ENCODE data around the gene AHCYL2.
"Not testable (repeated sequence)": the region's sequence is repeated elsewhere in the genome, so short reads cannot be mapped to it uniquely, and the experiment has no call there.

The AHCYL2 gene

DNA sequence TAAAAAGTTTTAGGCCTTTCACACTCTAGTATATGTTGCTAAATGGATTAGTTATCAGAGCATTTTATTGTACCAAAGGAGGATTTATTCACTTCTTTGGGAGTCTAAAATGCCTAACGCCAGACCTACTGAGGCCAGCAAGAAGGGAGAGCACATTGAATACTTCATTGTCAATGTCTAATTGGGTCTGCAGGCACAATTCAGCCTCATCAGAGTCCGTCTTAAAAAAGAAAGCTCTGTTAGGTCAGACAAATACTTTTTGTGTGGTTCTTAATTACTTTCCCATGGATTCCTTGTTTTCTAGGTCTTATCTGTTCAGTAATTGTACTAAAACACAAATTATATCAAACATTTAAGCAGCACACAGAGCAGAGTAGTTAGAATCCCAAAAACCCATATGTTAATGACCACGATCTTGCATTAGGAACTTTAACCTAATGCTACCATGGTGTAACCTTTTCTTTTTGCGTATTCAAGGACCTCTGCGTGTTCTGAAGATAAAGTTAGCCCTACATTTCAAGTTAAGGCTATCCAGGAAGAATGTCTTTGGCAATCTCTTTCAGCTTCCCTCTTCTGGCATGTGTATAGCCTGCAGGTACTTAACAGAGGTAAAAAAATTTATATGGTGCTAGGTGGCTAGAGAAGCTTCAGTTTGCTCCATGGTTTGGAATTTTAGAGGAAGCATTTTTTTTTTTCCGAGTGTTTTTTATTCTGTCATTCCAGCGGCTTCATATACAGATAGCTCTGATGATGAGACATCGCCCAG is 163.7 kb downstream of the AHCYL2 start:
- DNase-seq = no peak

DNA sequence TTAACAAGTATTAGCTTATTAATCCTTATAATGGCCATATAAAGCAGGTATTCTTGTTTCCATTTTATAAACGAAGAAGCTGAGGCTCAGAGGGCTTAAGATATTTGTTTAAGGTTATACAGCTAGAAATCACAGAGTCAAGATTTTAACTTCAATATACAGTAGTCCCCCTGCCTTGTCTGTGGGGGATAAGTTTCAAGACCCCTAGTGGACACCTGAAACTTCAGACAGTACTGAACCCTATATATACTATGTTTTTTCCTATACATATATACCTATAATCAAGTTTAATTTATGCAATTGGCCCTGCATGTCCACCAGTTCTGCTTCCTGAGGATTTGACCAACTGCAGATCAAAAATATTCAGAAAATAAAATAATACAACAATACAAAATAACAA is 165.0 kb downstream of the AHCYL2 start:
- no peak for DNase-seq

GRCh38 chr7:129390314-129390713 is 165.5 kb downstream of the AHCYL2 start:
- no peak for DNase-seq

DNA sequence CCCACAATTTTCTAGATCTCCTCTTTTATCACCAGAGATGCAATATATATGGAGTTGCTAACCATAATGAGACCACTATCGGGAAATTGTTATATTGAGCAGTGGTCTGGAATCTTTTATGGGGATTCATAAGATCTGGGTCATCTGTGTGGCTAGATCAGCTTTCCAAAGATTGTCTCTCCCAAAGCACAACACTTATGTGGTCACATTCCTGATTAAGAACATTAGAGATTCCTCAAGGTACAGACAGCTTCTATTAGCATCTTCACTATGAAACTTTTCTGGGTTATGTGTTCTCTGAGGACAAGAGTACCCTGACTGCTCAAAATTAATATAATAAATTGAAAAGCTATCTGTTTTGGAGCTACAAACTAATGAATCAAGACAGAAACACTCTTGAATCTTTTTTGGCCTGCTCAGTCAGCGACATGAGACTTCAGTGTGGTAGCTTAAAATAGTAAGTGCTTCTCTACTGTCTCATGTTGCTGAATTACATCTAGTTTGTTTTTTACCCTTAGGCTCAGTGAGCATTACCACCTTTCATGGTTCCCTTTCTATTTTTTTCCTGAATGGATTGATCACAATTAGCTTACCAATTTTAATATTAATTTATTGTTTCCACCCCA is 166.8 kb downstream of the AHCYL2 start:
- no peak for DNase-seq

GRCh38 chr7:129393255-129393654 is 168.4 kb downstream of the AHCYL2 start:
- no peak for DNase-seq

DNA sequence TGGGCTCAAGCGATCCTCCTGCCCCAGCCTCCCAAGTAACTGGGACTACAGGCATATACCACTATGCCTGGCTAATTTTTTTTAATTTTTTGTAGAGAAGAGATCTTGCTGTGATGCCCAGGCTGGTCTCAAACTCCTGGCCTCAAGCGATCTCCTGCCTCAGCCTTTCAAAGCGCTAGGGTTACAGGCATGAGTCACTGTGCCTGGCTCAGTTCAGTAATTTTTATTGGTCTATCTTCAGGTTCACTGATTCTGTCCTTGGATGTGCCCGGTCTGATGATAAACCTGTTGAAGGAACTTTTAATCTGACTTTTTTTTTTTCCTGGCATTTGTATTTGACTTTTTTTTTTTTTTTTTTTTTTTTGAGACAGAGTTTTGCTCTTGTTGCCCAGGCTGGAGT is 169.3 kb downstream of the AHCYL2 start:
- DNase-seq = no peak

DNA sequence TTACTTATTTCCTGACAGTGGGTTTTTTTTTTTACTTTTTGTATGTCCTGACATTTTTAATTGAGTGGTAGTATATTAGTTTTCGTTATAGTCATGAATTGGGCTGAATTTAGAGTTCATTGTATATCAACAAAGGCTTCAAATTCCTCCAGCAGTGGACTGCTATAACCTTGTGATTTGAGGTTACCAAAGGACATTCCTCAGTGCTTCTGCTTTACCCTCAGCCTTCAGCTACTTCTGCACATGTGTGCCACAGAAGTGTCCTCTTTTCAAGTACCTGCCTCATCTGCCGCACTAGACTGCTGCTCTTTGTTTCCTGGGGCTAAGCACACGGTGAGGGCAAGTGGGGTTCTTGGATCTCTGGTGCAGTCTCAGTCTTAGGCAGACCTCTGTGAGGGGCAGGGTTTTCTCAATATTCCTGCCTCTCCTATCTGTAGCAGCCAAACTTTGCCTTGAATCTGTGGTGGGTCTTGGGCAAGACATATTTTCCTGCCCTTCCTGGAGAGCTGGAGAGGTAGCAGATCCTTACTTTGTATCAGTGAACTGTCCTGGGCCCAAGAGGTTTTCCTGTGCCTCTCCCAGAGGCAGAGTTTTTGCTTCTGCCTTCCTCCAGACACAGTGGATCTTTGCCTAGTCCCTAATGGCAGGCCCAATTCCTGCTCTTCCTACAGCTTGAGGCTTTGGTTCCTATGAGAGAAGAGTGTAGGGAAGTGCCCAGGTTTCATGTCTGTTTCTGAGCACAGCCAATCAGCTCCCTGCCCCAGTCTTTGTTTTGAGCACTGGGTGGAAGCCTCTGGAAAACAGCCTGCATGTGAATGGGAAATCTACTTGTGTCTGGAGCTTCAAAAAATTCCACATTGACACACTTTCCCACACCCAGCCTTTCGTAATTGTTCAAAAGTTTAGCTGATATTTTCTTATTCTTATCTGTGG is 170.4 kb downstream of the AHCYL2 start:
- no peak for DNase-seq

- DNase-seq = no peak
These were observed 176.6 kb downstream of the AHCYL2 start for GRCh38 chr7:129401228-129401966.

DNA sequence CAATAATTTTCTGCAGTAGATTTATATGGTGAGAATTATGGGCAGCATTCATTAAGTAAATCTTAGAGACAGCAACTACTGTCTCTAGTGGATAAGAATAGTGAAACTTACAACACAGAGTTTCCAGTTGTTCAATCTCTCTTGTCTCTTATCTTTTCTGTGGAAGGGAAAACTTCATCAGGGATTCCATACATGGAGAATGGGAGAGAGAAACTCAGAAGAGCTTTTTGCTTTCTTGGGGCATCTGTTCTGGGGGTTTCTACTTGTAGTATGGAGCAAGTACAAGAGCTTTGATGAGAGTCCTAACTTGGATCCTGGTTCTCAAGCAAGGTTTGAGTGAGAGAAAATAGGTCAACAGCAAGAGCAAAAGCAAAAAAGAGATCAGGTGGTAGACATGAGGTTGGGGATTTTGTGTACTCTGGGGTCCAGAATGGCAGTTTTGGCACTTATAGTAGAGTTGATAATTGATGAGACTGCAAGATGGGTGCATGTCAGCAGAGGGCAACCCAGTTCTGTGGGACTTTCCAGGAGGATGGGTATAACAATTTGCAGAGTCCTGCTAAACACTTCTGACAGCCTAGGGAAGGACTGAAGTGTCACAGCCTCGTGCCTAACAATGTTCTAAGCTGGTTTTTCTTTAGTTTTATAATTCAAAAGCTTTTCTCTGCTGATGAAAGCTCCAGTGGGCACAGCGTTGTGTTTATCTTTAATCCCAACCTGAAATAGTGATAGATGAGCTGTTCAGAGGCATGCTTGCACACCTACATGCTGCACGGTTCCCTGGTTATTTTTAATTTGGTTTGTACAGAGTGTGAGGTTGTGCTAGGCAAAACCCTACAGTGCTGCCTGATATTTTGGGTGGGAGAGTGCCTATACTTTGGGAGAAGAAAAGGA is 177.4 kb downstream of the AHCYL2 start:
- no peak for DNase-seq

GRCh38 chr7:129405527-129405926 is 180.7 kb downstream of the AHCYL2 start:
- DNase-seq = no peak

DNA sequence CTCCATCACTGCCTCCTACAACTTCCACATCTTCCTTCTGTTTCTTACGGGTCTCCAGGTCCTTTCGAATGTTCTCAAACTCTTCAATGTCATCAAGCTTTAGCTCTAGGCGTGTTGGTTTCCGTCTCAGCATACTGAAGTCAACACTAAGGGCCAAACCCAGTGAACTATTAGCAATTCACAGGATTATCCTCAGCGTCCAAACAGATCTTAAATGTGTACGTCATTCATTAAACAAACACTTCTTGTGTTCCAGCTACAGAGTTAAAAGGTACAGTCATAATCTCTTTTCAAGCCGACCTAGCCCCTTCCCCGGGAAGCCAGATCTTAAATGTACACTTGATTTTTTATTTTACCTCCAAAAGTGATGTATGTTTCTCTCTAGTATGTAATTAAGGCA is 185.4 kb downstream of the AHCYL2 start:
- not testable (repeated sequence) for DNase-seq

GRCh38 chr7:129412501-129412900 is 187.7 kb downstream of the AHCYL2 start:
- DNase-seq = no peak

DNA sequence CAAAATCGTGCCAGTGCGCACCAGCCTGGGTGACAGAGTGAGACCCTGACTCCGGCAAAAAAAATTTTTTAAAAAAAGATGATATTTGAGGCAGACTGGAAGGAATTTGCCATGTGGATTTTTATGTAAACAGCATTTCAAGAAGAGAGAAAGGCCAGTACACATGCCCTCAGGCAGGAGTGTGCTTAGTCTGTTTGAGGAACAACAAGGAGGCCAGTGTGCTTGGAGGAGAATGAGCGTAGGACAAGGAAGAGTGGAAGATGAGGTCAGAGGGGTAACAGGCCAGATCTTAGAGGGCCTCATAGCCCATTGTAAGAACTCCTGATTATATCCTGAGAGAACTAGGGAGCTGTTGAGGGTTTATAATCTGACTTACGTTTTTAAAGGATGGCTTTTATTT is 192.2 kb downstream of the AHCYL2 start:
- no peak for DNase-seq

- no peak for DNase-seq
These were observed 197.0 kb downstream of the AHCYL2 start for GRCh38 chr7:129421717-129422250.

GRCh38 chr7:129422727-129423126 is 197.9 kb downstream of the AHCYL2 start:
- DNase-seq = no peak

DNA sequence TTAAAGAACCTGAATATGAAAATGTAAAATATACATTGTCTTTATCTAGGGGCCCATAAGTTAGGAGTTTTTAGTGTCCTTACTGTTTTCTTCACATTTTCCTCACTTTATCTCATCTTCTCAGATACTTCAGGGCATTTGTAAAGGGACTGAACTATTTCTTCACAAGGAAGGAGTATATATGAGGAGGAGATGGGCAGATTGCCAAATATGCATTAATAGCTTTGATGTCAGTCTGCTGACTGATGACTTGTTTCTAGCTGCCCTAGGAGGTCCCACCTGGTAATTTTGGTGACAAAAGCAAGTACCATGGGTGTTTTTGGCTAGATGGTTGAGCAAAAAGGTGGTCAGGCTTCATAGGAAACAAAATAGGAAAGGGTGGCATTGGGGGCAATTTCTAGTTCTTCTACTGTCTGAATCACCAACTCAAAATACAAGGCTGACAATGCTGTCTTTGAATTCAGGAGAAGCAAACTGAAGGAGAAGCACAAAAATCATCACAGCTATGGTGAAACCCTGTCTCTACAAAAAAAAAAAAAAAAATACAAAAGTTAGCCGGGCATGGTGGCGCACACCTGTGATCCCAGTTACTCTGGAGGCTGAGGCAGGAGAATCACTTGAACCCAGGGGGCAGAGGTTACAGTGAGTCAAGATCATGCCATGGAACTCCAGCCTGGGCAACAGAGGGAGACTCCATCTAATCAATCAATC is 199.0 kb downstream of the AHCYL2 start:
- no peak for DNase-seq

DNA sequence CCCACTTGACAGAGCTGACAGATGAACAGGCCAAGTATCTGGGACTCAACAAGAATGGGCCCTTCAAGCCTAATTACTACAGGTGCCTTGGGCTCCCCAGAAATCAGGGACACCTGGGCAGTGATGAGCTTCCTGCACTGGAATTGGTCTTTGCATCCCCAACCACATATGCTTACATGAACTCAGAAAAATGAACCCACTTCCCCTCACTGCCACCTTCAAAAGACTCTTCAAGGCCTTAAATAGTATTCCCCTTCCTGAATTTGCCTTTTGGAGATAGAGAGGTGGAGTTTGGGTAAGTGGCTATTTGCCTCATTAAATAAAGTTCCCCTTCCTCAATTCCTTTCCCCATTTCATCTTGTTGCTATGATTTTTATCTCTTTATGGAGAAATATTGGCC is 201.7 kb downstream of the AHCYL2 start:
- no peak for DNase-seq

DNA sequence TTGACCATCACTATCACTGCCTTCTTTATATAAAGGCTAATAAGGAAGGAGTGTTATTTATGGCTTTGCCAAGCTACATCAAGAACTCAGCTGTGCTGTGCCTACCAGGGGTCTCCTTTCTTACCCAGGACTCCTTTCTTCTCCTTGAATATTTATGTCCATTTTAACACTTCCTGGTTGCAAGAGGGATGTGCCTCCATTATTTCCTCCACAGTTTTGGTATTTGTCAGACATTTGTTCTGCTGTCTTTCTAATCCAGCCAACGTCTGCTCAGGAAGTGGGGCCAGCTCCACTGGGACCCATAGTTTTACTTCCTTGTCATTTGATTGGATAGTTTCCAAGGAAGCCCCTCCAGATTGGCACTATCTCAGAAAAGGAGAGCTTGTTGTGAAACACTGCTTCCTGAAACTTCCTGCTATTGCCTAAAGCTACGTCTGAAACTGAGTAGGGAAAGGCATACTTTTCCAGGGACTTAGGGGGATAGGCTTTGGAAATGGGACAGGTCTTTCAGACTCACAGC is 202.8 kb downstream of the AHCYL2 start:
- no peak for DNase-seq

GRCh38 chr7:129431911-129432643 is 207.2 kb downstream of the AHCYL2 start:
- DNase-seq = no peak

Data from activated T-cell treated with anti-CD3 and anti-CD28 coated beads for 4 hours (primary cell).